Measurements from ENCODE around the gene PARVB. TPM values are rescaled to one million over a fixed set of nuclear protein-coding genes. Genes with fewer than 3 reads are reported as not detected.

PARVB gene
- total RNA-seq, 1 experiment from 2014 or later = 85.3 TPM

GRCh38 chr22:44202261-44202789 lies 178.2 kb downstream of the PARVB start:
- ChIA-PET POLR2A (ENCODE audit: unreplicated experiment) (no interaction called here), CTCF (no interaction called here)
- Histone ChIP-seq H3K36me3 (ENCODE audit: low read depth, low read length) (no peaks in the 10 kb centered on the region), H3K4me2 (ENCODE audit: low read length) (no peak overlapping the region), H3K4me1 (ENCODE audit: insufficient read depth, low read length) (no peaks in the 10 kb centered on the region), H3K27ac (ENCODE audit: low read length) (no peak overlapping the region), H3K9me2 (replicated peaks; ENCODE audit: low read length) (no peaks in the 10 kb centered on the region), H3K9me3 (ENCODE audit: low read length) (no peaks in the 10 kb centered on the region), H3F3A (ENCODE audit: low read length, unreplicated experiment) (no peaks in the 10 kb centered on the region), H3K4me3 (ENCODE audit: low read length) (no peak overlapping the region), H4K20me1 (ENCODE audit: low read length) (no peaks in the 10 kb centered on the region), H2AFZ (ENCODE audit: low read length) (no peak overlapping the region), H3K79me2 (ENCODE audit: low read length) (no peaks in the 10 kb centered on the region), H3K27me3 (ENCODE audit: low read length) (peaks cover 4% of the 10 kb centered on the region; the same call in 1 of the 2 replicates), H3K9ac (ENCODE audit: low read length) (no peak overlapping the region)
- no TSS peak for BruUV-seq (replicated peaks)
- intact Hi-C loops (cut with micrococcal nuclease) = no loop called here
- ATAC-seq (no peak), DNase-seq (no peak)
- TF ChIP-seq EZH2phosphoT487 (IDR thresholded peaks at IDR 0.05; ENCODE audit: borderline replicate concordance, low read length) = no peak
- TF ChIP-seq EZH2 (IDR thresholded peaks at IDR 0.05; ENCODE audit: low read length, unreplicated experiment) = no peak
- no peak for TF ChIP-seq CTCF (conservative IDR thresholded peaks at IDR 0.05; ENCODE audit: low read depth, low read length)

- H2AFZ ChIP-seq (ENCODE audit: low read length) = no peak overlapping the region
- DNase-seq (no peak), ATAC-seq (no peak)
- H3K27ac ChIP-seq (ENCODE audit: low read length) = no peak overlapping the region
- no peaks in the 10 kb centered on the region for H3K9me2 ChIP-seq (replicated peaks; ENCODE audit: low read length)
- no peak overlapping the region for H3K4me2 ChIP-seq (ENCODE audit: low read length)
- H3K36me3 ChIP-seq (ENCODE audit: low read depth, low read length) = no peaks in the 10 kb centered on the region
- H3K4me1 ChIP-seq (ENCODE audit: insufficient read depth, low read length) = no peaks in the 10 kb centered on the region
- POLR2A ChIA-PET (ENCODE audit: unreplicated experiment) = no interaction called here
- intact Hi-C loops (cut with micrococcal nuclease) = no loop called here
- H3K27me3 ChIP-seq (ENCODE audit: low read length) = peaks cover 4% of the 10 kb centered on the region; the same call in 1 of the 2 replicates
- H3K9ac ChIP-seq (ENCODE audit: low read length) = no peak overlapping the region
- H3K79me2 ChIP-seq (ENCODE audit: low read length) = no peaks in the 10 kb centered on the region
- CTCF ChIA-PET = no interaction called here
- no peaks in the 10 kb centered on the region for H4K20me1 ChIP-seq (ENCODE audit: low read length)
- no peak for TF ChIP-seq CTCF (conservative IDR thresholded peaks at IDR 0.05; ENCODE audit: low read depth, low read length)
- no peak for TF ChIP-seq EZH2phosphoT487 (IDR thresholded peaks at IDR 0.05; ENCODE audit: borderline replicate concordance, low read length)
- no peak for TF ChIP-seq EZH2 (IDR thresholded peaks at IDR 0.05; ENCODE audit: low read length, unreplicated experiment)
- H3K9me3 ChIP-seq (ENCODE audit: low read length) = no peaks in the 10 kb centered on the region
- BruUV-seq (replicated peaks) = no TSS peak
- H3F3A ChIP-seq (ENCODE audit: low read length, unreplicated experiment) = no peaks in the 10 kb centered on the region
- H3K4me3 ChIP-seq (ENCODE audit: low read length) = no peak overlapping the region
These were observed 179.1 kb downstream of the PARVB start for GRCh38 chr22:44203203-44203602.

GRCh38 chr22:44204739-44205515 lies 180.8 kb downstream of the PARVB start:
- no peaks in the 10 kb centered on the region for H3K4me1 ChIP-seq (ENCODE audit: insufficient read depth, low read length)
- ChIA-PET POLR2A (ENCODE audit: unreplicated experiment) (no interaction called here), CTCF (no interaction called here)
- TF ChIP-seq EZH2 (IDR thresholded peaks at IDR 0.05; ENCODE audit: low read length, unreplicated experiment) = no peak
- no peak for TF ChIP-seq CTCF (conservative IDR thresholded peaks at IDR 0.05; ENCODE audit: low read depth, low read length)
- TF ChIP-seq EZH2phosphoT487 (IDR thresholded peaks at IDR 0.05; ENCODE audit: borderline replicate concordance, low read length) = no peak
- H3K9ac ChIP-seq (ENCODE audit: low read length) = no peak overlapping the region
- H3K36me3 ChIP-seq (ENCODE audit: low read depth, low read length) = no peaks in the 10 kb centered on the region
- no peaks in the 10 kb centered on the region for H3K79me2 ChIP-seq (ENCODE audit: low read length)
- H3K27me3 ChIP-seq (ENCODE audit: low read length) = peaks cover 14% of the 10 kb centered on the region
- no peaks in the 10 kb centered on the region for H3F3A ChIP-seq (ENCODE audit: low read length, unreplicated experiment)
- H2AFZ ChIP-seq (ENCODE audit: low read length) = no peak overlapping the region
- H3K9me3 ChIP-seq (ENCODE audit: low read length) = no peaks in the 10 kb centered on the region
- intact Hi-C loops (cut with micrococcal nuclease) = no loop called here
- BruUV-seq (replicated peaks) = no TSS peak
- H3K27ac ChIP-seq (ENCODE audit: low read length) = no peak overlapping the region
- H4K20me1 ChIP-seq (ENCODE audit: low read length) = no peaks in the 10 kb centered on the region
- no peaks in the 10 kb centered on the region for H3K9me2 ChIP-seq (replicated peaks; ENCODE audit: low read length)
- ATAC-seq (no peak), DNase-seq (no peak)
- H3K4me3 ChIP-seq (ENCODE audit: low read length) = no peak overlapping the region
- no peak overlapping the region for H3K4me2 ChIP-seq (ENCODE audit: low read length)

Measured in PC-3 (cell line).